Measurements from ENCODE around the gene CAMK1D.

CAMK1D gene

GRCh38 chr10:12579954-12580858 lies 230.9 kb downstream of the CAMK1D start:
- no peaks in the 10 kb centered on the region for H3F3A ChIP-seq (ENCODE audit: insufficient read depth, low read length)
- H3K79me2 ChIP-seq (ENCODE audit: insufficient read depth, low read length): no peaks in the 10 kb centered on the region
- H3K9ac ChIP-seq (ENCODE audit: low read length): no peak overlapping the region
- H3K4me2 ChIP-seq (ENCODE audit: low read length): no peak overlapping the region
- H3K4me1 ChIP-seq (ENCODE audit: insufficient read depth, low read length, severe bottlenecking): no peaks in the 10 kb centered on the region
- H3K9me2 ChIP-seq (ENCODE audit: low read depth, low read length): no peaks in the 10 kb centered on the region
- H4K20me1 ChIP-seq (ENCODE audit: insufficient read depth, low read length): no peaks in the 10 kb centered on the region
- H3K4me3 ChIP-seq (ENCODE audit: low read depth, low read length, poor library complexity, severe bottlenecking): no peak overlapping the region
- no peak overlapping the region for H3K27ac ChIP-seq (ENCODE audit: low read depth, low read length, poor library complexity, severe bottlenecking)
- no peaks in the 10 kb centered on the region for H3K9me3 ChIP-seq (ENCODE audit: low read length)
- H3K36me3 ChIP-seq (ENCODE audit: insufficient read depth, low read length): no peaks in the 10 kb centered on the region
- H2AFZ ChIP-seq (ENCODE audit: low read length): no peak overlapping the region
- TF ChIP-seq CTCF (IDR thresholded peaks at IDR 0.05; ENCODE audit: low read length): no peak
- TF ChIP-seq EZH2 (IDR thresholded peaks at IDR 0.05; ENCODE audit: borderline replicate concordance, low read length): no peak
- no peaks in the 10 kb centered on the region for H3K27me3 ChIP-seq (ENCODE audit: insufficient read depth, low read length)

DNA sequence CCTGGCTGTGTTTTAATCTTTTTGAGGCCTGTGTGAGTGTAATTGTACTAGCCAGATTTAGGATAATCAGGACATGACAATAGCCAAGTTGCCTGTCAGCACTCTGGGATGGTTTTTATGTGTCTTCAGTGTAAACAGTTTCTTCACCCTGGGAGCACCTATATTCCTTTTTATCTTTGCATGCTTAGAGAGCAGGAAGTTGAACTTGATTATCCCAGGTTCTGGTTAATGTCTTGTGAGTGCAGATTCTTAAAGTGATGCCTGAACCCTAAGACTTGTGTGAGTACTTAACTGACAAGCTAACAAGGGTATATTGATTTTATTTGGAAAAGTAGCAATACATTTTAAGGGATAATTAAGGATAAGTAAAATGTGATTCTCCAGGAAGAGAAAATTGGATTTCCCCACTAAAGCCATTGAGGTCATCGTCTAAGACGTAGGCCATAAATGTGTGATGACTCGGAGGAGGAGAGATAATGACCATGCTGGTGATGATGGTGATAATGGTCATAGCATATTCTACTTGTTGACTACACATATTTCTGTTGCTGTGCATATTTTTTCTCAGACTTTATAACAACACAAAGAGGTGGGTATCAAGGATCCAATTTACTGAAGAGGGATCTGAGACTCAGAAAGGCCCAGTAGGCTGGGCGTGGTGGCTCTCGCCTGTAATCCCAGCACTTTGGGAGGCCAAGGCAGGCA lies 234.7 kb downstream of the CAMK1D start:
- Histone ChIP-seq H3K27ac (ENCODE audit: low read depth, low read length, poor library complexity, severe bottlenecking) (no peak overlapping the region), H3K27me3 (ENCODE audit: insufficient read depth, low read length) (no peaks in the 10 kb centered on the region), H2AFZ (ENCODE audit: low read length) (no peak overlapping the region), H3K4me2 (ENCODE audit: low read length) (no peak overlapping the region), H3K79me2 (ENCODE audit: insufficient read depth, low read length) (no peaks in the 10 kb centered on the region), H3K4me3 (ENCODE audit: low read depth, low read length, poor library complexity, severe bottlenecking) (no peak overlapping the region), H3K9me2 (ENCODE audit: low read depth, low read length) (no peaks in the 10 kb centered on the region), H3K9me3 (ENCODE audit: low read length) (no peaks in the 10 kb centered on the region), H3K36me3 (ENCODE audit: insufficient read depth, low read length) (no peaks in the 10 kb centered on the region), H4K20me1 (ENCODE audit: insufficient read depth, low read length) (no peaks in the 10 kb centered on the region), H3F3A (ENCODE audit: insufficient read depth, low read length) (no peaks in the 10 kb centered on the region), H3K9ac (ENCODE audit: low read length) (no peak overlapping the region), H3K4me1 (ENCODE audit: insufficient read depth, low read length, severe bottlenecking) (no peaks in the 10 kb centered on the region)
- TF ChIP-seq EZH2 (IDR thresholded peaks at IDR 0.05; ENCODE audit: borderline replicate concordance, low read length) (no peak), CTCF (IDR thresholded peaks at IDR 0.05; ENCODE audit: low read length) (no peak)

- Histone ChIP-seq H3K4me3 (ENCODE audit: low read depth, low read length, poor library complexity, severe bottlenecking) (no peak overlapping the region), H4K20me1 (ENCODE audit: insufficient read depth, low read length) (no peaks in the 10 kb centered on the region), H3F3A (ENCODE audit: insufficient read depth, low read length) (no peaks in the 10 kb centered on the region), H3K36me3 (ENCODE audit: insufficient read depth, low read length) (no peaks in the 10 kb centered on the region), H3K4me2 (ENCODE audit: low read length) (no peak overlapping the region), H2AFZ (ENCODE audit: low read length) (no peak overlapping the region), H3K9ac (ENCODE audit: low read length) (no peak overlapping the region), H3K4me1 (ENCODE audit: insufficient read depth, low read length, severe bottlenecking) (no peaks in the 10 kb centered on the region), H3K27ac (ENCODE audit: low read depth, low read length, poor library complexity, severe bottlenecking) (no peak overlapping the region), H3K27me3 (ENCODE audit: insufficient read depth, low read length) (no peaks in the 10 kb centered on the region), H3K9me3 (ENCODE audit: low read length) (no peaks in the 10 kb centered on the region), H3K79me2 (ENCODE audit: insufficient read depth, low read length) (no peaks in the 10 kb centered on the region), H3K9me2 (ENCODE audit: low read depth, low read length) (no peaks in the 10 kb centered on the region)
- TF ChIP-seq EZH2 (IDR thresholded peaks at IDR 0.05; ENCODE audit: borderline replicate concordance, low read length) (no peak), CTCF (IDR thresholded peaks at IDR 0.05; ENCODE audit: low read length) (no peak)
These were observed 237.4 kb downstream of the CAMK1D start for GRCh38 chr10:12586741-12587140.
